ENCODE data around the gene AMN. TPM values are rescaled to one million over a fixed set of nuclear protein-coding genes. Genes with fewer than 3 reads are reported as not detected.

The AMN gene
- total RNA-seq, 2 donors from 2014 or later: 2.4 TPM; not detected in 1

DNA sequence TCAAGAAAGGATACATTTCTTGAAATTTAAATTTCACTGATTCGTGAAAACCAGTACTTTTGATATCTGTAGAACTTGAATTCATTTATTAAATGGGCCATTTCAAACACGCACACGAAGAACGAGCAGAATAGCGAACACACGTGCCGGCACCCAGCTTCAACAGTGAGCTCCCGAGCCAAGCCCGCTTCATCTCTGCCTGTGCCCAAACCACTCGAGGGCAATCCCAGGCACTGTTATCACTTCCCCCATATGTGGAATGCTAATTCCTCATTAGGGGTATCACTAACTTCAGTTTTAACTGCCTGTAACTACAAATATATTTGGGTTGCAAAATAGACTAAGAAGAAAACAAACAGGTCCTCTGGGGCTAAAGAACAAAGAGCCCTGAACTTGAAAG is 48.0 kb downstream of the AMN start:
- no peak overlapping the region for H3K4me3 ChIP-seq
- TF ChIP-seq, protein P1, sequence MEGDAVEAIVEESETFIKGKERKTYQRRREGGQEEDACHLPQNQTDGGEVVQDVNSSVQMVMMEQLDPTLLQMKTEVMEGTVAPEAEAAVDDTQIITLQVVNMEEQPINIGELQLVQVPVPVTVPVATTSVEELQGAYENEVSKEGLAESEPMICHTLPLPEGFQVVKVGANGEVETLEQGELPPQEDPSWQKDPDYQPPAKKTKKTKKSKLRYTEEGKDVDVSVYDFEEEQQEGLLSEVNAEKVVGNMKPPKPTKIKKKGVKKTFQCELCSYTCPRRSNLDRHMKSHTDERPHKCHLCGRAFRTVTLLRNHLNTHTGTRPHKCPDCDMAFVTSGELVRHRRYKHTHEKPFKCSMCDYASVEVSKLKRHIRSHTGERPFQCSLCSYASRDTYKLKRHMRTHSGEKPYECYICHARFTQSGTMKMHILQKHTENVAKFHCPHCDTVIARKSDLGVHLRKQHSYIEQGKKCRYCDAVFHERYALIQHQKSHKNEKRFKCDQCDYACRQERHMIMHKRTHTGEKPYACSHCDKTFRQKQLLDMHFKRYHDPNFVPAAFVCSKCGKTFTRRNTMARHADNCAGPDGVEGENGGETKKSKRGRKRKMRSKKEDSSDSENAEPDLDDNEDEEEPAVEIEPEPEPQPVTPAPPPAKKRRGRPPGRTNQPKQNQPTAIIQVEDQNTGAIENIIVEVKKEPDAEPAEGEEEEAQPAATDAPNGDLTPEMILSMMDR (IDR thresholded peaks at IDR 0.05): no peak
- peaks cover 89% of the 10 kb centered on the region for H3K36me3 ChIP-seq
- H3K4me1 ChIP-seq (ENCODE audit: control insufficient read depth in 1 of 2, low read depth in 2 of 2): no peaks in the 10 kb centered on the region
- no peak for ATAC-seq (ENCODE audit: insufficient number of reproducible peaks, low FRiP score, low read depth)
- H3K27ac ChIP-seq: no peak overlapping the region
- H3K27me3 ChIP-seq (replicated peaks; ENCODE audit: insufficient read depth): no peaks in the 10 kb centered on the region
- no peak for DNase-seq (ENCODE audit: low spot score)
- H3K9me3 ChIP-seq: no peaks in the 10 kb centered on the region

DNA sequence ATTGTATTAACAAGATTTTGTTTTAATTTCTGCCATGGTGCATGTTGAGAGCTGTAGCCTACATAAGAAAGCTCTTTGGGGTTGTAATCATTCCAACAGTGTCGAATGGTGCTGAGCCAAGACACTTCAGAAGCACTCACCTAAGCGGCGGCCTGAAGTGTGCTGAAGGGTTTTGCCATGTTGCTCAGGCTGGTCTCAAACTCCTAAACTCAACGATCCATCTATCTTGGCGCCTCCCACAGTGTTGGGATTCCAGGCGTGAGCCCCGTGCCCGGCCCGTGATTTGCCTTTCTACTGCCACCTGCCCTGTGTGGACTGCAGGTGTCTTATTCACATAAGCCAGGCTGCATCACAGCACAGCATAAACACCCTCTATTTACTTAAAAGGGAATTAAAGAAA is 48.9 kb downstream of the AMN start:
- ATAC-seq (ENCODE audit: insufficient number of reproducible peaks, low FRiP score, low read depth) (no peak), DNase-seq (ENCODE audit: low spot score) (no peak)
- Histone ChIP-seq H3K9me3 (no peaks in the 10 kb centered on the region), H3K36me3 (peaks cover 89% of the 10 kb centered on the region), H3K4me3 (no peak overlapping the region), H3K4me1 (ENCODE audit: control insufficient read depth in 1 of 2, low read depth in 2 of 2) (no peaks in the 10 kb centered on the region), H3K27me3 (replicated peaks; ENCODE audit: insufficient read depth) (no peaks in the 10 kb centered on the region), H3K27ac (no peak overlapping the region)
- TF ChIP-seq, protein P1 (IDR thresholded peaks at IDR 0.05): no peak

DNA sequence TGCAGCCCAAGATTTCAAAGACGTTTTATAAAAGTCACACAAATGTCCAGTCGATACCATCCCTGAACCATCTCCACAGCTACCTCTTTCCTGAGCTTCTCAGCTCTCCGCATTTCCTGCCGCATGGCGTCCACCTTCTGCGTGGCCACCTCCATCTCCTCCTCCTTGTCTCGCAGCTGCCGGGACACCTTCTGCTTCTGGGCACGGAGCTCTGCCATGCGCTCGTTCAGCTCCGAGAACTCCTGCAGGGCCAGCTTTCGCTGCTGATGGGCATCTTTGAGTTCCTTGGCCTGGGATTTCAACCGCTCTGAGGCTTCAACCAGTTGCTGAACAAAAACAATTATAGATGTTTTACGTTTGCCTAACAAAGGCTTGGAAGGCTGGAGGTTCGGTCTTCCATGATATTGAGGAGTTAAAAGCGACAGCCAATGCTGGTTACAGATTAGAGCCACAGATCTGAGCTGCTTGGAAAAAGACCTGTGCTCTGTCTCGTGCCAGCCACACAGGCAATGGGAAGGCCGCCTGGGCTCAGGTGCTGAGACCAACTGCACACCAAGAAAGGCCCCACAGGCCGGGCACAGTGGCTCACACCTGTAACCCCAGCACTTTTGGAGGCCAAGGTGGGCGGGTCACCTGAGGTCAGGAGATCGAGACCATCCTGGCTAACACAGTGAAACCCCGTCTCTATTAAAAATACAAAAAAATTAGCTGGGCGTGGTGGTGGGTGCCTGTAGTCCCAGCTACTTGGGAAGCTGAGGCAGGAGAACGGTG is 49.6 kb downstream of the AMN start:
- Histone ChIP-seq H3K36me3 (peaks cover 89% of the 10 kb centered on the region), H3K4me1 (ENCODE audit: control insufficient read depth in 1 of 2, low read depth in 2 of 2) (no peaks in the 10 kb centered on the region), H3K27ac (no peak overlapping the region), H3K9me3 (no peaks in the 10 kb centered on the region), H3K27me3 (replicated peaks; ENCODE audit: insufficient read depth) (no peaks in the 10 kb centered on the region), H3K4me3 (no peak overlapping the region)
- ATAC-seq (ENCODE audit: insufficient number of reproducible peaks, low FRiP score, low read depth) (no peak), DNase-seq (ENCODE audit: low spot score) (no peak)
- TF ChIP-seq, protein P1 (IDR thresholded peaks at IDR 0.05): no peak

DNA sequence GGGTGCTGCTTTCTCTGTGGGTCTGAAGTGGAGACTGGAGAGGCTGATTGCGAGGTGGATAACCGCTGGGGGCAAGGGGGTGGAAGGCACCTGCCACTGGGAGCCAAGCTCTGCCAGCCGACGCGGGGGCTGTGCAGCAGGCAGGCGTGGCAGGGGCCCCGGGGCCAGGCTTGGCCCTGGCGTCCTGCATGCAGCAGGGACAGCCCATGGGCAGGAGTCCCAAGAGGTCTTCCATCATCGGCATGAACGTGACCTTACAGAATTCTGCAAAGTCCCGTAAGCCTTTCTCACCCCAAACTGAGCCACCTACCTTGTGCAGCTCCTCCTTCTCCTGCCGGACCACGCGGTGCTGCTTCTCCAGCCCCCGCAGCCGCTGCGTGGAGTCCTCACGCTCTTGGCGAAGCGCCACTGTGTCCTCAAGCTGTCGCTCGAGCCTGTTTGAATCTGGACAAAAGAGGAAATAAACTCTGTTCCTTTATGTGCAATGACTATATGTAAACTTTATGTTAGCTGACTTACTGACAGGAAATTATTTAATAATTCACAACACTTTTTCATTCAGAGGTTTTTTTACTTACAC is 51.3 kb downstream of the AMN start:
- ATAC-seq (ENCODE audit: insufficient number of reproducible peaks, low FRiP score, low read depth) (no peak), DNase-seq (ENCODE audit: low spot score) (no peak)
- Histone ChIP-seq H3K27me3 (replicated peaks; ENCODE audit: insufficient read depth) (no peaks in the 10 kb centered on the region), H3K9me3 (no peaks in the 10 kb centered on the region), H3K4me3 (no peak overlapping the region), H3K4me1 (ENCODE audit: control insufficient read depth in 1 of 2, low read depth in 2 of 2) (no peaks in the 10 kb centered on the region), H3K27ac (no peak overlapping the region), H3K36me3 (peaks cover 78% of the 10 kb centered on the region)
- TF ChIP-seq, protein P1 (IDR thresholded peaks at IDR 0.05): no peak

DNA sequence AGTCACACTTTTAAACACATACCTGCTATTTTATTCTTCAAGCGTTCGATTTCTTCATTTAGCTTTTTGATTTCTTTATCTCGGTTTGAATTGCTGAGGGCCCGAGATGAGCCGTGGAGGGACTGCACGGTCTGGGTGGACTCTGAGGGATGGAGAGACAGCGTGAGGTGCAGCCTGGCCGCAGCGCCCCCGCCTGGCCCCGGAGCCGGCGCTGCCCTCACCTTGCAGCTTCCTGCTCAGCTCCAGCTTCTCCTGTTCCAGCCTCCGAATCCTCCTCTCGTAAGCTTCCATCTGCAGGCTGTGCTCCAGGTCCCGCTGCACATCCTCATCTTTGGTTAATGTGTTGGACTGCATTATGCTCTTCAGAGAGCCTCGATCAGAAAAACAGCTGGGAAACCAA is 53.2 kb downstream of the AMN start:
- H3K4me1 ChIP-seq (ENCODE audit: control insufficient read depth in 1 of 2, low read depth in 2 of 2): no peaks in the 10 kb centered on the region
- no peaks in the 10 kb centered on the region for H3K27me3 ChIP-seq (replicated peaks; ENCODE audit: insufficient read depth)
- H3K27ac ChIP-seq: no peak overlapping the region
- TF ChIP-seq, protein P1 (IDR thresholded peaks at IDR 0.05): no peak
- no peak for DNase-seq (ENCODE audit: low spot score)
- H3K36me3 ChIP-seq: peaks cover 72% of the 10 kb centered on the region
- ATAC-seq (ENCODE audit: insufficient number of reproducible peaks, low FRiP score, low read depth): no peak
- no peaks in the 10 kb centered on the region for H3K9me3 ChIP-seq
- no peak overlapping the region for H3K4me3 ChIP-seq
